Measurements from ENCODE around the gene ZNF487.

GRCh38 chr10:43448742-43449141, 11.8 kb downstream of the ZNF487 start:
- TF ChIP-seq POLR2A (IDR thresholded peaks at IDR 0.05; ENCODE audit: borderline replicate concordance, extremely low read depth, insufficient read depth, insufficient read length): no peak
- TF ChIP-seq CBX3 (IDR thresholded peaks at IDR 0.05; ENCODE audit: low read depth): no peak
- TF ChIP-seq CTCF (IDR thresholded peaks at IDR 0.05 in 2 of 3, conservative IDR thresholded peaks at IDR 0.05 in 1 of 3; ENCODE audit: borderline replicate concordance in 1 of 3, insufficient read depth in 1 of 3, low read depth in 2 of 3, low read length in 2 of 3): no peak
- TF ChIP-seq ZBTB33 (IDR thresholded peaks at IDR 0.05; ENCODE audit: extremely low read depth, insufficient replicate concordance, low read length): no peak
- no peak for TF ChIP-seq REST (IDR thresholded peaks at IDR 0.05; ENCODE audit: low read depth)
- no peak for TF ChIP-seq POLR2AphosphoS5 (IDR thresholded peaks at IDR 0.05; ENCODE audit: low read depth, low read length)
- no peak for TF ChIP-seq EGR1 (IDR thresholded peaks at IDR 0.05; ENCODE audit: low read depth)
- no peak for TF ChIP-seq JUND (IDR thresholded peaks at IDR 0.05)
- no peak for TF ChIP-seq YY1 (IDR thresholded peaks at IDR 0.05; ENCODE audit: extremely low read depth, insufficient replicate concordance, low read depth, low read length)
- no peak for TF ChIP-seq RAD21 (IDR thresholded peaks at IDR 0.05; ENCODE audit: low read depth)
- no peak for TF ChIP-seq EZH2phosphoT487 (IDR thresholded peaks at IDR 0.05; ENCODE audit: borderline replicate concordance)
- TF ChIP-seq ZNF274 (IDR thresholded peaks at IDR 0.05; ENCODE audit: low read depth, low read length): no peak
- TF ChIP-seq EZH2 (IDR thresholded peaks at IDR 0.05): no peak

All from HCT116 (cell line).